SK-N-SH (cell line): ENCODE results near the gene CX3CL1.

Experiments
- CTCF ChIP-seq: fragments of 200-600 bp; sonication (generic); IDR thresholded peaks from 2 replicates; pipeline ENCODE4 v1.6.1; 2017; ENCODE audit warnings: antibody characterized with exemption, mild to moderate bottlenecking, moderate library complexity
- EP300 ChIP-seq, 2 experiments: IDR thresholded peaks; 2 replicates each; pipeline versions ENCODE4 v1.4.0 to v1.6.1; 2012; ENCODE audit warnings: borderline replicate concordance in 1 of 2, low read depth in 1 of 2, low read length in 1 of 2
- EZH2phosphoT487 ChIP-seq: fragments of 200-600 bp; sonication (generic); IDR thresholded peaks from 2 replicates; pipeline ENCODE4 v1.6.1; 2017; ENCODE audit warnings: low read depth, mixed run types, mild to moderate bottlenecking, antibody characterized with exemption, moderate library complexity, borderline replicate concordance
- SIN3A ChIP-seq: IDR thresholded peaks from 2 replicates; pipeline ENCODE4 v1.6.1; 2012; ENCODE audit warnings: low read depth, mild to moderate bottlenecking, low read length, moderate library complexity, borderline replicate concordance
- SMC3 ChIP-seq: IDR thresholded peaks from 2 replicates; pipeline ENCODE4 v1.6.1; 2012; ENCODE audit warnings: low read depth, low read length, improper control_type of control experiment
- TCF12 ChIP-seq: IDR thresholded peaks from 2 replicates; pipeline ENCODE4 v1.4.0; 2012
- USF1 ChIP-seq: IDR thresholded peaks from 2 replicates; pipeline ENCODE4 v1.4.0; 2012; ENCODE audit warnings: low read depth, borderline replicate concordance
- YY1 ChIP-seq: IDR thresholded peaks from 2 replicates; pipeline ENCODE4 v1.4.0; 2012; ENCODE audit warnings: low read depth, mild to moderate bottlenecking
- TF ChIP-seq, protein P1 (sequence below): IDR thresholded peaks from 2 replicates; pipeline ENCODE4; 2012

GRCh38 chr16:57325458-57325857, 46.8 kb upstream of the CX3CL1 start:
- TF ChIP-seq TCF12 (no peak), SMC3 (no peak), CTCF (no peak), EZH2phosphoT487 (no peak), YY1 (no peak), SIN3A (no peak), USF1 (no peak), EP300 (IDR thresholded peaks at IDR 0.05; ENCODE audit: borderline replicate concordance in 1 of 2, low read depth in 1 of 2, low read length in 1 of 2) (no peak)
- TF ChIP-seq, protein P1, sequence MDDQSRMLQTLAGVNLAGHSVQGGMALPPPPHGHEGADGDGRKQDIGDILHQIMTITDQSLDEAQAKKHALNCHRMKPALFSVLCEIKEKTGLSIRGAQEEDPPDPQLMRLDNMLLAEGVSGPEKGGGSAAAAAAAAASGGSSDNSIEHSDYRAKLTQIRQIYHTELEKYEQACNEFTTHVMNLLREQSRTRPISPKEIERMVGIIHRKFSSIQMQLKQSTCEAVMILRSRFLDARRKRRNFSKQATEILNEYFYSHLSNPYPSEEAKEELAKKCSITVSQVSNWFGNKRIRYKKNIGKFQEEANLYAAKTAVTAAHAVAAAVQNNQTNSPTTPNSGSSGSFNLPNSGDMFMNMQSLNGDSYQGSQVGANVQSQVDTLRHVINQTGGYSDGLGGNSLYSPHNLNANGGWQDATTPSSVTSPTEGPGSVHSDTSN: no peak
